ENCODE measurements around the gene IL12B.

- TF ChIP-seq, protein P1, sequence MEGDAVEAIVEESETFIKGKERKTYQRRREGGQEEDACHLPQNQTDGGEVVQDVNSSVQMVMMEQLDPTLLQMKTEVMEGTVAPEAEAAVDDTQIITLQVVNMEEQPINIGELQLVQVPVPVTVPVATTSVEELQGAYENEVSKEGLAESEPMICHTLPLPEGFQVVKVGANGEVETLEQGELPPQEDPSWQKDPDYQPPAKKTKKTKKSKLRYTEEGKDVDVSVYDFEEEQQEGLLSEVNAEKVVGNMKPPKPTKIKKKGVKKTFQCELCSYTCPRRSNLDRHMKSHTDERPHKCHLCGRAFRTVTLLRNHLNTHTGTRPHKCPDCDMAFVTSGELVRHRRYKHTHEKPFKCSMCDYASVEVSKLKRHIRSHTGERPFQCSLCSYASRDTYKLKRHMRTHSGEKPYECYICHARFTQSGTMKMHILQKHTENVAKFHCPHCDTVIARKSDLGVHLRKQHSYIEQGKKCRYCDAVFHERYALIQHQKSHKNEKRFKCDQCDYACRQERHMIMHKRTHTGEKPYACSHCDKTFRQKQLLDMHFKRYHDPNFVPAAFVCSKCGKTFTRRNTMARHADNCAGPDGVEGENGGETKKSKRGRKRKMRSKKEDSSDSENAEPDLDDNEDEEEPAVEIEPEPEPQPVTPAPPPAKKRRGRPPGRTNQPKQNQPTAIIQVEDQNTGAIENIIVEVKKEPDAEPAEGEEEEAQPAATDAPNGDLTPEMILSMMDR (conservative IDR thresholded peaks at IDR 0.05; ENCODE audit: low read depth, low read length), result no peak
- TF ChIP-seq FOS (IDR thresholded peaks at IDR 0.05; ENCODE audit: low read depth, low read length) (no peak), CEBPB (IDR thresholded peaks at IDR 0.05; ENCODE audit: low read depth, low read length) (no peak), USF2 (IDR thresholded peaks at IDR 0.05; ENCODE audit: low read depth, low read length) (no peak), MXI1 (IDR thresholded peaks at IDR 0.05; ENCODE audit: borderline replicate concordance, low read depth, low read length) (no peak), MAZ (IDR thresholded peaks at IDR 0.05; ENCODE audit: borderline replicate concordance, low read depth, low read length) (no peak), POLR2A (IDR thresholded peaks at IDR 0.05; ENCODE audit: low read depth, low read length) (no peak), RCOR1 (IDR thresholded peaks at IDR 0.05; ENCODE audit: insufficient replicate concordance, low read length) (no peak), RAD21 (IDR thresholded peaks at IDR 0.05; ENCODE audit: low read length) (no peak), RFX5 (IDR thresholded peaks at IDR 0.05; ENCODE audit: low read depth, low read length) (no peak), CHD1 (IDR thresholded peaks at IDR 0.05; ENCODE audit: low read depth, low read length) (no peak), SMC3 (IDR thresholded peaks at IDR 0.05; ENCODE audit: low read depth, low read length) (no peak)
These were observed 12.4 kb downstream of the IL12B start for GRCh38 chr5:159317849-159318248.

Measured in IMR-90 (cell line).